Lung (tissue), 12 donors: ENCODE results near the gene LMTK2. TPM values are rescaled to one million over a fixed set of nuclear protein-coding genes. Genes with fewer than 3 reads are reported as not detected.
A peak's percentile ranks its signal among the peaks of the same experiment; 100 is the strongest.
"Not testable (repeated sequence)": the region's sequence is repeated elsewhere in the genome, so short reads cannot be mapped to it uniquely, and the experiment has no call there.

Source experiments
- ATAC-seq: fragments of 200-7000 bp; cut with Tn5 transposase; one replicate; pipeline ENCODE4 v1.9.1; 2020; ENCODE audit warnings: moderate number of reproducible peaks; ENCODE audit not compliant: insufficient read depth, low FRiP score
- DNase-seq, 3 donors: peaks; one replicate each; pipeline ENCODE4 v3.0.0-alpha.2; 2013 to 2017
- H3K27ac ChIP-seq, 2 donors: one replicate each; pipeline ENCODE4 v1.5.1; 2013; ENCODE audit warnings: mild to moderate bottlenecking in 2 of 2, moderate library complexity in 2 of 2, control low read depth in 1 of 2, inconsistent platforms in 1 of 2, low read depth in 1 of 2, low read length in 1 of 2
- H3K27me3 ChIP-seq, 3 donors: one replicate each; pipeline ENCODE4 v1.5.1; 2013; ENCODE audit warnings: low read length in 2 of 3; ENCODE audit not compliant: control insufficient read depth in 3 of 3, insufficient read depth in 3 of 3
- H3K36me3 ChIP-seq, 4 donors: one replicate each; pipeline ENCODE4 v1.5.1; 2013; ENCODE audit warnings: low read length in 4 of 4, mild to moderate bottlenecking in 1 of 4, moderate library complexity in 1 of 4; ENCODE audit not compliant: control insufficient read depth in 4 of 4, insufficient read depth in 4 of 4
- H3K4me1 ChIP-seq, 5 donors: one replicate each; pipeline ENCODE4 v1.5.1; 2013; ENCODE audit warnings: low read length in 5 of 5, mild to moderate bottlenecking in 2 of 5, moderate library complexity in 1 of 5; ENCODE audit not compliant: control insufficient read depth in 5 of 5, insufficient read depth in 5 of 5
- H3K4me3 ChIP-seq: one replicate; pipeline ENCODE4 v1.5.1; 2013; ENCODE audit warnings: mild to moderate bottlenecking, control low read depth, moderate library complexity
- H3K9ac ChIP-seq, 2 donors: one replicate each; pipeline ENCODE4 v1.5.1; 2013; ENCODE audit warnings: low read length in 2 of 2, control low read depth in 1 of 2; ENCODE audit not compliant: insufficient read depth in 1 of 2
- H3K9me3 ChIP-seq, 4 donors: one replicate each; pipeline ENCODE4 v1.5.1; 2013; ENCODE audit warnings: low read length in 3 of 4, mild to moderate bottlenecking in 1 of 4, moderate library complexity in 1 of 4; ENCODE audit not compliant: control insufficient read depth in 4 of 4, insufficient read depth in 3 of 4
- WGBS, 2 donors: extraction: QIAGEN DNeasy Blood & Tissue Kit; methylation state at CpG; one replicate each; pipeline ENCODE4 v1.1.7; 2013; 5-methylcytosine and 5-hydroxymethylcytosine counted together
- polyA plus RNA-seq, 2 donors: library from polyadenylated mRNA; stranded (reverse); fragments of 200-250 nt; gene quantifications; one replicate each; pipeline ENCODE4 v1.2.1, GENCODE V29; 2013
- total RNA-seq, 2 donors: library from RNA; depleted of rRNA in 1 of 2; stranded (reverse); fragments of >200 nt in 1 of 2; gene quantifications; one replicate each; pipeline ENCODE4 v1.2.1, GENCODE V29; 2014 to 2021
- TF ChIP-seq, protein P1 (sequence below): IDR thresholded peaks from 2 replicates; pipeline ENCODE4 v1.5.1; 2012; ENCODE audit warnings: mild to moderate bottlenecking; ENCODE audit errors: control extremely low read depth, extremely low read depth
- donor health status: control.
- donor health status: control.
- donor health status: Bipolar disorder and iron deficiency.
- donor health status: healthy.
- donor health status: DM: yes; HTN: yes; CAD: no.

Gene LMTK2
- total and polyA plus RNA-seq, 4 donors = 6.6 to 25.8 (median 15.7) TPM

DNA sequence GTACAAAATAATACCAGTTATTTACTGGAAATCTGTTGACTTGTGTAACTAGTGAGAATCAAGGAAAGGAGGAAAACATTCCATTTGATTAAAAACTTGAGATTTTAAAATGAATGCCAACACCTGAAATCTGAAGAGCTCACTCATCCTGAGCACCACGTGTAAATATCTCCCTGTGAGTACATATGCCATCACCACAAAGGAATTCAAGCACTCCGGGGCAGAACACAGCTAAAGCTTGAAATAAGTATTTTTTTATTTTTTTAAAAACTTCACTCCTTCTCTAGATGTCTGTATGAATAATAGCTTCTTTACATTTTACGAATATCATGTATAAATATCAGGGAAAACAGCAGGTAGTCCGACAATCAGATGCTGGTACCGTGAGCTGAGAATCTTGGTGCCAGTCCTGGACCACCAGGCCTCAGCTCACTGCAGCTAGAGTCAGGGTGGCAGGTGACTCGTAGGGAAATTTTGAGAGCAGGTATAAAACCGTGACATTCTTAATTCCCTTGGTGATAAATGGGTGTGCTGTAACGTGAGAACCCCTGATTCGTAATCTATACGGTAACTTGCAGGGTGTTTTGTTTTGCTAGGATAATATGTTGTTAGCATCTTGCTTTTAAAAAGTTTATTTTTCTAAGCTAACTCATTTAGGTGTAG, 12.7 kb downstream of the LMTK2 start:
- peaks cover 0 to 1% (median 0%) of the 10 kb centered on the region in 4 donors for H3K36me3 ChIP-seq
- ATAC-seq = no peak
- peak overlapping the region in 1 of 2 donors; percentile 34 for H3K27ac ChIP-seq
- H3K4me3 ChIP-seq = no peak overlapping the region
- TF ChIP-seq, protein P1, sequence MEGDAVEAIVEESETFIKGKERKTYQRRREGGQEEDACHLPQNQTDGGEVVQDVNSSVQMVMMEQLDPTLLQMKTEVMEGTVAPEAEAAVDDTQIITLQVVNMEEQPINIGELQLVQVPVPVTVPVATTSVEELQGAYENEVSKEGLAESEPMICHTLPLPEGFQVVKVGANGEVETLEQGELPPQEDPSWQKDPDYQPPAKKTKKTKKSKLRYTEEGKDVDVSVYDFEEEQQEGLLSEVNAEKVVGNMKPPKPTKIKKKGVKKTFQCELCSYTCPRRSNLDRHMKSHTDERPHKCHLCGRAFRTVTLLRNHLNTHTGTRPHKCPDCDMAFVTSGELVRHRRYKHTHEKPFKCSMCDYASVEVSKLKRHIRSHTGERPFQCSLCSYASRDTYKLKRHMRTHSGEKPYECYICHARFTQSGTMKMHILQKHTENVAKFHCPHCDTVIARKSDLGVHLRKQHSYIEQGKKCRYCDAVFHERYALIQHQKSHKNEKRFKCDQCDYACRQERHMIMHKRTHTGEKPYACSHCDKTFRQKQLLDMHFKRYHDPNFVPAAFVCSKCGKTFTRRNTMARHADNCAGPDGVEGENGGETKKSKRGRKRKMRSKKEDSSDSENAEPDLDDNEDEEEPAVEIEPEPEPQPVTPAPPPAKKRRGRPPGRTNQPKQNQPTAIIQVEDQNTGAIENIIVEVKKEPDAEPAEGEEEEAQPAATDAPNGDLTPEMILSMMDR = no peak
- no peak overlapping the region for H3K9ac ChIP-seq
- DNase-seq = peak; percentile 20 to 74 (median 45)
- no peaks in the 10 kb centered on the region for H3K9me3 ChIP-seq
- H3K27me3 ChIP-seq = no peaks in the 10 kb centered on the region
- whole genome bisulfite sequencing, 2 donors = 67 to 89% methylated on average over 10 of the region's 10 CpGs
- H3K4me1 ChIP-seq = peaks cover 3 to 28% (median 9%) of the 10 kb centered on the region in 5 donors

DNA sequence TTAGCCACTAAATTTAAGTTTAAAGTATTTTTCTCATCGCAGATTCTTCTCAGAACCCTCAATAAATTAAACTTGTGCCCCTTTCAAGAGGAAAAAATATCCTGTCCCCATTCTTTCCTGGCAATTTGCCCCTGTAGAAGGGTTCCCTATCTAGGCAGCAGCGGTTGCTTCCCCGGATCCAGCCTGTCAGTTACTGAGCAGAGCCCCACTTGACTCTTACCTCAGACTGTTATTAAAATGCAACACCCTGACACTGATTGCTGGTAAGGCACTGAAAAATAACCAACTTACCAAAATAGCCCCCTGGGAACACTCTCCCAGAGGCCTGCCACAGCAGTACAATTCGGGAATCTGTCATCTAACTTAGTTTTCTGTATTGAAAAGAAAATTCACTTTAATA, 13.9 kb downstream of the LMTK2 start:
- H3K9ac ChIP-seq = no peak overlapping the region
- WGBS, 2 donors = 40 to 50% methylated on average over 4 of the region's 4 CpGs
- no peaks in the 10 kb centered on the region for H3K27me3 ChIP-seq
- H3K36me3 ChIP-seq = peaks cover 0 to 1% (median 0%) of the 10 kb centered on the region in 4 donors
- H3K27ac ChIP-seq = peak overlapping the region; percentile 17 to 39
- TF ChIP-seq, protein P1 = no peak
- DNase-seq (no peak), ATAC-seq (no peak)
- no peaks in the 10 kb centered on the region for H3K9me3 ChIP-seq
- peaks cover 3 to 28% (median 11%) of the 10 kb centered on the region in 5 donors for H3K4me1 ChIP-seq
- H3K4me3 ChIP-seq = no peak overlapping the region

DNA sequence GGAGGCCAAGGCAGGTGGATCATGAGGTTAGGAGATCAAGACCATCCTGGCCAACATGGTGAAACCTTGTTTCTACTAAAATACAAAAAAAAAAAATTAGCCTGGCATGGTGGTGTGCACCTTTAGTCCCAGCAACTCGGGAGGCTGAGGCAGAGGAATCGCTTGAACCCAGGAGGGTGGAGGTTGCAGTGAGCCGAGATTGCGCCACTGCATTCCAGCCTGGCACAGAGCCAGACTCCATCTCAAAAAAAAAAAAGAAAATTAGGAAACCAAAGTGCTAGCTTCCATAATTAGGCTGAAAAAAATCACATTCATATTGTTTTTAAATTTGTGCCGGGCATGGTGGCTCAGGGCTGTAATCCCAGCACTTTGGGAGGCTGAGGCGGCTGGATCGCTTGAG, 14.7 kb downstream of the LMTK2 start:
- H3K27ac ChIP-seq = not testable (repeated sequence)

DNA sequence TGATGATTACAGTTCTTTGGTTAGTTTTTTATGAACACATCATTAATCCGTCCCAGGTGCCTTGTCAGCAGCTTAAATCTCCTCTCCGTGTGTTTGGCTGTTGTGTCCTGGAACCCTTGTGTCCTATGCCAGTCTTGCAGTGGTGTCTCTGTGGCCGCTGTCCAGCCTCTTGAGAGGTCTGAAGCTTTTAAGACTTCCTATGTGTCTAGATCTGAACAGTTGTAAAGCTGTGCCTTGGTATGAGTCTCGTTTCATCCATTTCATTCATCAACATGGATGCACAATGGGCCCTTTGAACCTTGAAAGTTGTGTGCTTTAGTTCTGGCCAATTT, 16.7 kb downstream of the LMTK2 start:
- Histone ChIP-seq H3K9me3 (no peaks in the 10 kb centered on the region), H3K4me3 (no peak overlapping the region), H3K9ac (no peak overlapping the region), H3K36me3 (peaks cover 0 to 1% (median under 1%) of the 10 kb centered on the region in 4 donors), H3K27ac (no peak overlapping the region), H3K4me1 (peaks cover 3 to 20% (median 9%) of the 10 kb centered on the region in 5 donors), H3K27me3 (no peaks in the 10 kb centered on the region)
- 65 to 76% methylated on average over 4 of the region's 4 CpGs for WGBS, 2 donors
- no peak for ATAC-seq
- DNase-seq = no peak
- TF ChIP-seq, protein P1 = no peak

More for the DNA sequence above, 14.7 kb downstream of the LMTK2 start:
- not testable (repeated sequence) for H3K9me3 ChIP-seq, H3K9ac ChIP-seq, H3K4me3 ChIP-seq, H3K36me3 ChIP-seq, DNase-seq, H3K27me3 ChIP-seq, ATAC-seq
- WGBS, 2 donors = 81 to 83% methylated on average over 7 of the region's 7 CpGs
- peaks cover 3 to 28% (median 9%) of the 10 kb centered on the region in 5 donors for H3K4me1 ChIP-seq
